Measurements from ENCODE around the gene OR5K3.

The OR5K3 gene

GRCh38 chr3:98406034-98406433, 15.6 kb downstream of the OR5K3 start:
- Histone ChIP-seq H3K27ac (no peak overlapping the region), H3K4me3 (no peak overlapping the region)

DNA sequence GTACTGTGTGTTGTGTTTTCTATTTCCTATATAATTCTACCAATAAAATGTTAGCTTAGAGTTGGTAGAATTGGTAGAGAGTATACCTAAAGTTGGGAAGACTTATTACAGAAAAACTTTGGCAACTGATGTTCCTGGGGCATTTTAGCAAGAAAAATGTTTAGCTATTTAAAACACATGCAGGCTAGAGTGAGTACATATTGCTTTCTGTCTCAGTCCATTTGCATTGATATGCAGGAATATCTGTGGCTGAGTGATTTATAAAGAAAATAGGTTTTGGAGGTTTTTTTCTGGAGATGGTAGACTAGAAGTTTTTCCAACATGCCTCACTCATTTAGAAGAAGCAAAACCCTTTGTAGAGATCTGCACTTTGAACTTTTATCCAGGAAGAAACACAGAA, 42.1 kb downstream of the OR5K3 start:
- Histone ChIP-seq H3K27ac (no peak overlapping the region), H3K4me3 (no peak overlapping the region)

DNA sequence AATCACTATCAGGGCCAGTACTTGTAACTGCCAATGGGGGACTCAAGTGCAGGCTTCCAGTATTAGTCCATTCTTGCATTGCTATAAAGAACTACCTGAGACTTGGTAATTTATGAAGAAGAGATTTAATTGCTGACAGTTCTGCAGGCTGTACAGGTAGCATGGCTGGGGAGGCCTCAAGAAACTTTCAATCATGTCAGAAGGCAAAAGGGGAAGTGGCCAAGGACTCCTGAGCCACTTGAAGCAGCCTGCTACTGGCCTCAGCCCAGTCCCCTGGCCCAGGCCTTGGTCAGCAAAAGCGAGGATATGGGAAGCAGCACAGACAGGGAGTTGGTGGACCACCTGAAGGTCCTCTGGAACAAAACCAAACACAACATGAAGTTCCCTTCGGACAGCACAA, 43.3 kb downstream of the OR5K3 start:
- no peak overlapping the region for H3K4me3 ChIP-seq
- no peak overlapping the region for H3K27ac ChIP-seq

- H3K4me3 ChIP-seq = no peak overlapping the region
Observed at GRCh38 chr3:98434412-98434811, 43.9 kb downstream of the OR5K3 start.

DNA sequence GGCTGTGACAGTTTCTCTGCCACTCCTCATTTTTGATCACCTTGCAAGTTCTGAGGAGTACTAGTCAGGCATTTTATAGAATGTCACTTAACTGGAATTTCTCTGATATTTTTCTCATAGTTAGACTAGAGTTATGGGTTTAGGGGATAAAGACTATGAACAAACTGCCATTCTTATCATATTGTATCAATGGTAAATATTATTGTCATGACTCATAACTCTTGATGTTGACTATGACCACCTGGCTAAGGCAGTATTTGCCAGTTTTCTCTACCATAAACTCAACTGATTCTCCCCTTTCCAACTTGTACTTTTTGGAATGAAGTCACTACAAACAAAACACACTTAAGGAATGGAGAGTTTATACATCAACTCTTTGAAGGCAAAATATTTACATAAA, 49.8 kb downstream of the OR5K3 start:
- H3K27ac ChIP-seq = no peak overlapping the region
- no peak overlapping the region for H3K4me3 ChIP-seq

More at GRCh38 chr3:98434412-98434811, 43.9 kb downstream of the OR5K3 start:
- H3K27ac ChIP-seq = no peak overlapping the region
